Heart left ventricle (tissue), 16 donors: ENCODE data around the gene KCNA10. TPM values are rescaled to one million over a fixed set of nuclear protein-coding genes. Genes with fewer than 3 reads are reported as not detected.
"Not testable (repeated sequence)": the region's sequence is repeated elsewhere in the genome, so short reads cannot be mapped to it uniquely, and the experiment has no call there.

Experiments
- ATAC-seq, 4 donors: fragments of 200-7000 bp; cut with Tn5 transposase; one replicate each; pipeline ENCODE4 v1.9.1; 2020 to 2022; ENCODE audit warnings: moderate library complexity in 4 of 4, mild to moderate bottlenecking in 3 of 4, moderate number of reproducible peaks in 1 of 4
- DNase-seq, 5 donors: peaks; one replicate each; pipeline ENCODE4 v3.0.0-alpha.2; 2020
- H3K27ac ChIP-seq, 12 donors: fragments of 200-600 bp; sonication (generic) in 4 of 12; one replicate each; pipeline versions ENCODE4 v1.5.0 to v1.8.0; 2016 to 2022; ENCODE audit warnings: mild to moderate bottlenecking in 2 of 12
- H3K27me3 ChIP-seq, 9 donors: fragments of 200-600 bp; sonication (generic) in 2 of 9; one replicate each; pipeline versions ENCODE4 v1.5.1 to v1.8.0; 2016 to 2022; ENCODE audit warnings: mild to moderate bottlenecking in 3 of 9
- H3K36me3 ChIP-seq, 9 donors: fragments of 200-600 bp; sonication (generic) in 2 of 9; one replicate each; pipeline versions ENCODE4 v1.5.0 to v1.8.0; 2018 to 2022; ENCODE audit warnings: mild to moderate bottlenecking in 2 of 9
- H3K4me1 ChIP-seq, 12 donors: fragments of 200-600 bp; sonication (generic) in 4 of 12; one replicate each; pipeline versions ENCODE4 v1.5.0 to v1.8.0; 2016 to 2022; ENCODE audit warnings: mild to moderate bottlenecking in 3 of 12
- H3K4me3 ChIP-seq, 12 donors: fragments of 200-600 bp; sonication (generic) in 4 of 12; one replicate each; pipeline versions ENCODE4 v1.5.0 to v1.8.0; 2017 to 2022; ENCODE audit warnings: mild to moderate bottlenecking in 9 of 12, moderate library complexity in 4 of 12
- H3K9me3 ChIP-seq, 12 donors: fragments of 200-600 bp; sonication (generic) in 4 of 12; one replicate each; pipeline versions ENCODE4 v1.5.0 to v1.8.0; 2016 to 2022; ENCODE audit warnings: mild to moderate bottlenecking in 1 of 12
- POLR2A ChIP-seq, 2 donors: fragments of 450-650 bp; IDR thresholded peaks; one replicate each; pipeline ENCODE4 v1.6.1; 2017; ENCODE audit warnings: antibody characterized with exemption in 2 of 2, mild to moderate bottlenecking in 2 of 2, moderate library complexity in 2 of 2
- WGBS, 4 donors: extraction: QIAGEN DNeasy Blood & Tissue Kit in 2 of 4; methylation state at CpG; one replicate each; pipeline versions ENCODE4 v1.1.5 to v1.1.7; 2013 to 2018; 5-methylcytosine and 5-hydroxymethylcytosine counted together
- intact Hi-C, 10 donors: fragments of 100-400 bp; cut with DNase I; formaldehyde crosslinking; loops; one replicate each; pipeline versions ENCODE4 v1.11.1 to v1.14.2; 2022
- polyA plus RNA-seq, 2 donors: library from polyadenylated mRNA; stranded (reverse); fragments of 200-250 nt; gene quantifications; one replicate each; pipeline ENCODE4 v1.2.3, GENCODE V29; 2013
- total RNA-seq, 9 donors: library from RNA; depleted of rRNA in 2 of 9; stranded (reverse); fragments of >200 nt in 2 of 9; fragmentation: NEBNext Ultra II Directional in 3 of 9; extraction: Animal tissue kit (Norgen Biotek cat#: 25700) in 3 of 9; gene quantifications; one replicate each; pipeline versions ENCODE4 v1.1.0 to v1.2.4, GENCODE V29; 2016 to 2023
- TF ChIP-seq, protein P1 (sequence below), 12 donors: fragments of 200-600 bp; sonication (generic) in 4 of 12; IDR thresholded peaks; one replicate each; pipeline versions ENCODE4 v1.5.0 to v1.8.0; 2018 to 2022; ENCODE audit warnings: antibody characterized with exemption in 12 of 12, mild to moderate bottlenecking in 5 of 12
- donor health status: ischemic (EF 13 %, LVEDD 7.1; RV severe dilation, severe dysfunction).
- donor health status: healthy with polysubstance abuse.
- donor health status: DM: no; HTN: yes; CAD: no.
- donor health status: DM: no; HTN: no; CAD: no.
- donor health status: ischemic (EF 25% LVEDD 6.9; RV normal size, moderate dysfunction).
- donor health status: ischemic (EF 25% LVEDD 5.7; RV mildly dilated, moderate dysfunction).
- donor health status: healthy.
- donor health status: DM: yes; HTN: yes; CAD: no.
- donor health status: ischemic (EF 35%, LVEDD 5.7; RV mildly dilated, moderate dysfunction).
- donor health status: nonischemic (EF 11% LVEDD 7.7; RV severe dilation, severe dysfunction).
- donor health status: DM: yes; HTN: yes; CAD: no.
- donor health status: PGD.
- donor health status: ischemic (EF 29% LVEDD 5.4; RV normal size, mild dysfunction).
- donor health status: nonischemic (EF 23%, LVEDD 6.1; RV moderate dilation, normal function).

Gene KCNA10
- total and polyA plus RNA-seq, 11 donors, result not detected

DNA sequence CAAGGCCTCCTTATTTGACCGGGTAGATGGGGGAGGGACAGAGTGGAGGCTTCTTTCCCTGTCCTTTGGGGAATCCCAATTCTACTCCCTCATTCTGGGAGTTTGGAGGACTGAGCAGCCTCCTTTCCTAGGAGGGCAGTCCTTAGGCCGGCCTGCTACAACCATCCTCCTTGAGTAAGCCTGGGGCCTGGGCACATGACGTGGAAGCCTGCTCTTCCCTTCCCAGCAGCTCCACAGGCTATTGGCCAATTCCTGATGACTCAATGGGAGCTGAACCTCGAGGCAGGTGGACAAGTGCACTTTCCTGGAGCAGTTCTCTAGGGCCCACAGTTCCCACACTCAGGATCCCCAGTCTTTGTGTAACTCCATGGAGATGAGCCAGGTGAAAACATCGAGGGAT, 3.1 kb downstream of the KCNA10 start:
- Histone ChIP-seq H3K9me3 (peaks cover 0 to 2% (median 0%) of the 10 kb centered on the region in 12 donors), H3K36me3 (no peaks in the 10 kb centered on the region), H3K27ac (no peak overlapping the region), H3K27me3 (peaks cover 0 to 6% (median 0%) of the 10 kb centered on the region in 9 donors), H3K4me3 (no peak overlapping the region), H3K4me1 (no peaks in the 10 kb centered on the region)
- TF ChIP-seq, protein P1, sequence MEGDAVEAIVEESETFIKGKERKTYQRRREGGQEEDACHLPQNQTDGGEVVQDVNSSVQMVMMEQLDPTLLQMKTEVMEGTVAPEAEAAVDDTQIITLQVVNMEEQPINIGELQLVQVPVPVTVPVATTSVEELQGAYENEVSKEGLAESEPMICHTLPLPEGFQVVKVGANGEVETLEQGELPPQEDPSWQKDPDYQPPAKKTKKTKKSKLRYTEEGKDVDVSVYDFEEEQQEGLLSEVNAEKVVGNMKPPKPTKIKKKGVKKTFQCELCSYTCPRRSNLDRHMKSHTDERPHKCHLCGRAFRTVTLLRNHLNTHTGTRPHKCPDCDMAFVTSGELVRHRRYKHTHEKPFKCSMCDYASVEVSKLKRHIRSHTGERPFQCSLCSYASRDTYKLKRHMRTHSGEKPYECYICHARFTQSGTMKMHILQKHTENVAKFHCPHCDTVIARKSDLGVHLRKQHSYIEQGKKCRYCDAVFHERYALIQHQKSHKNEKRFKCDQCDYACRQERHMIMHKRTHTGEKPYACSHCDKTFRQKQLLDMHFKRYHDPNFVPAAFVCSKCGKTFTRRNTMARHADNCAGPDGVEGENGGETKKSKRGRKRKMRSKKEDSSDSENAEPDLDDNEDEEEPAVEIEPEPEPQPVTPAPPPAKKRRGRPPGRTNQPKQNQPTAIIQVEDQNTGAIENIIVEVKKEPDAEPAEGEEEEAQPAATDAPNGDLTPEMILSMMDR (IDR thresholded peaks at IDR 0.05), result no peak
- TF ChIP-seq POLR2A (IDR thresholded peaks at IDR 0.05), result no peak
- no peak for DNase-seq
- intact Hi-C loops, result no loop called here
- no peak for ATAC-seq
- 65 to 84% (median 74%) methylated on average over 3 to 5 of the region's 5 CpGs for WGBS, 4 donors

DNA sequence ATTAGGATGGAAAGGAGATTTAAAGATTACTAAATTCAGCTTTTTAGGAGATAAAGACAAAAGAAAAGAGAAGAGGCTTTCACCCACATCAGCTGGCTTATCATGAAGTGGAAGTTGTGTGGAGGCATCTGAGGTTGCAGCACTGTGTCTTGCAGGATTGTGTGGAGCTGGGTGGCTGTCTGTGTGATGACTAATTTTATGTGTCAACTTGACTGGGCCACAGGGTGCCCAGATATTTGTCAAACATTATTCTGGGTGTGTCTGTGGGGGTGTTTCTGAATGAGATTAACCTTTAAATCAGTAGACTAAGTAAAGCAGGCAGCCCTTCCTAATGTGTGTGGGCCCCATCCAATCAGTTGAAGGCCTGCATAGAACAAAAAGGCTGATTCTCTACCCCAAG, 3.9 kb downstream of the KCNA10 start:
- no peaks in the 10 kb centered on the region for H3K36me3 ChIP-seq
- intact Hi-C loops, result no loop called here
- no peak for DNase-seq
- H3K4me1 ChIP-seq, result no peaks in the 10 kb centered on the region
- TF ChIP-seq, protein P1 (IDR thresholded peaks at IDR 0.05), result no peak
- TF ChIP-seq POLR2A (IDR thresholded peaks at IDR 0.05), result no peak
- no peak overlapping the region for H3K4me3 ChIP-seq
- H3K27ac ChIP-seq, result no peak overlapping the region
- H3K27me3 ChIP-seq, result peaks cover 0 to 6% (median 0%) of the 10 kb centered on the region in 9 donors
- H3K9me3 ChIP-seq, result peaks cover 0 to 2% (median 0%) of the 10 kb centered on the region in 12 donors
- ATAC-seq, result no peak

- no peak overlapping the region for H3K27ac ChIP-seq
- DNase-seq (no peak), ATAC-seq (no peak)
- peaks cover 0 to 6% (median 0%) of the 10 kb centered on the region in 9 donors for H3K27me3 ChIP-seq
- no peak for TF ChIP-seq POLR2A (IDR thresholded peaks at IDR 0.05)
- no peaks in the 10 kb centered on the region for H3K36me3 ChIP-seq
- 63 to 83% (median 74%) methylated on average over 8 of the region's 8 CpGs for WGBS, 4 donors
- peaks cover 0 to 2% (median 0%) of the 10 kb centered on the region in 12 donors for H3K9me3 ChIP-seq
- no peak overlapping the region for H3K4me3 ChIP-seq
- peaks cover 0 to 1% (median 0%) of the 10 kb centered on the region in 12 donors for H3K4me1 ChIP-seq
- intact Hi-C loops, result no loop called here
Observed at GRCh38 chr1:110513511-110513910, 5.5 kb downstream of the KCNA10 start.

GRCh38 chr1:110511436-110511835, 7.5 kb downstream of the KCNA10 start:
- H3K4me3 ChIP-seq, result no peak overlapping the region
- WGBS, 4 donors, result 90 to 95% (median 94%) methylated on average over 6 of the region's 6 CpGs
- no peaks in the 10 kb centered on the region for H3K36me3 ChIP-seq
- H3K9me3 ChIP-seq, result peaks cover 0 to 2% (median 0%) of the 10 kb centered on the region in 12 donors
- no peaks in the 10 kb centered on the region for H3K27me3 ChIP-seq
- no peak overlapping the region for H3K27ac ChIP-seq
- DNase-seq (no peak), ATAC-seq (no peak)
- no peak for TF ChIP-seq POLR2A (IDR thresholded peaks at IDR 0.05)
- TF ChIP-seq, protein P1 (IDR thresholded peaks at IDR 0.05), result no peak
- H3K4me1 ChIP-seq, result peaks cover 0 to 9% (median 0%) of the 10 kb centered on the region in 12 donors
- intact Hi-C loops, result no loop called here

GRCh38 chr1:110510921-110511320, 8.1 kb downstream of the KCNA10 start:
- DNase-seq, H3K36me3 ChIP-seq, H3K4me1 ChIP-seq, ATAC-seq, H3K27ac ChIP-seq, H3K9me3 ChIP-seq, intact Hi-C loops, H3K27me3 ChIP-seq, H3K4me3 ChIP-seq: not testable (repeated sequence)
- 83 to 92% (median 88%) methylated on average over 5 of the region's 5 CpGs for WGBS, 4 donors
